Mammary epithelial cell (primary cell): Measurements from ENCODE around the gene MFSD2B.

ENCODE experiments used
- CTCF ChIP-seq, 2 donors: IDR thresholded peaks in 1 of 2; conservative IDR thresholded peaks in 1 of 2; 2 replicates each; pipeline ENCODE4 v1.5.1; 2011 to 2012; ENCODE audit warnings: inconsistent platforms in 2 of 2, low read length in 2 of 2, mild to moderate bottlenecking in 2 of 2, control low read depth in 1 of 2, low read depth in 1 of 2; ENCODE audit not compliant: insufficient read depth in 1 of 2; ENCODE audit errors: extremely low read depth in 1 of 2
- EZH2 ChIP-seq: IDR thresholded peaks from 2 replicates; pipeline ENCODE4 v1.6.1; 2012; ENCODE audit warnings: low read length, inconsistent platforms, borderline replicate concordance

- TF ChIP-seq EZH2 (no peak), CTCF (conservative IDR thresholded peaks at IDR 0.05 in 1 of 2, IDR thresholded peaks at IDR 0.05 in 1 of 2; ENCODE audit: extremely low read depth in 1 of 2, insufficient read depth in 1 of 2, low read depth in 1 of 2, low read length in 2 of 2) (no peak)
Observed at GRCh38 chr2:24017711-24018110, 7.8 kb downstream of the MFSD2B start.
